Vagina (tissue), 2 donors: ENCODE data around the gene WFDC13. TPM values are rescaled to one million over a fixed set of nuclear protein-coding genes. Genes with fewer than 3 reads are reported as not detected.

ENCODE experiments used
- DNase-seq, 2 donors: peaks; one replicate each; pipeline ENCODE4 v3.0.0-alpha.2; 2017; ENCODE audit errors: extremely low spot score in 2 of 2
- H3K27ac ChIP-seq: fragments of 200-600 bp; sonication (generic); one replicate; pipeline ENCODE4 v1.5.1; 2019
- H3K27me3 ChIP-seq: fragments of 200-600 bp; sonication (generic); one replicate; pipeline ENCODE4 v1.5.1; 2019
- H3K36me3 ChIP-seq, 2 donors: fragments of 200-600 bp; sonication (generic); one replicate each; pipeline ENCODE4 v1.5.1; 2017 to 2019
- H3K4me1 ChIP-seq: fragments of 200-600 bp; sonication (generic); one replicate; pipeline ENCODE4 v1.5.1; 2019
- H3K4me3 ChIP-seq, 2 donors: fragments of 200-600 bp; sonication (generic); 1 replicate in 1 of 2; 2 replicates in 1 of 2; pipeline ENCODE4 v1.5.1; 2016 to 2019
- H3K9me3 ChIP-seq: fragments of 200-600 bp; sonication (generic); one replicate; pipeline ENCODE4 v1.5.1; 2019
- CTCF ChIP-seq, 3 experiments: fragments of 450-650 bp in 2 of 3; fragments of 200-600 bp in 1 of 3; sonication (generic) in 1 of 3; IDR thresholded peaks; one replicate each; pipeline ENCODE4 v1.5.1; 2017 to 2019; ENCODE audit warnings: antibody characterized with exemption in 3 of 3, mild to moderate bottlenecking in 2 of 3, moderate library complexity in 2 of 3
- POLR2A ChIP-seq, 2 donors: fragments of 450-650 bp; IDR thresholded peaks; one replicate each; pipeline ENCODE4 v1.6.1; 2017; ENCODE audit warnings: antibody characterized with exemption in 2 of 2, mild to moderate bottlenecking in 2 of 2, moderate library complexity in 2 of 2
- POLR2AphosphoS5 ChIP-seq, 2 donors: sonication (generic); formaldehyde crosslinking; IDR thresholded peaks; one replicate each; pipeline ENCODE4 v1.9.0; 2017; ENCODE audit warnings: antibody characterized with exemption in 2 of 2, mild to moderate bottlenecking in 2 of 2, low read depth in 1 of 2; ENCODE audit not compliant: insufficient read depth in 1 of 2
- intact Hi-C: fragments of 100-400 bp; cut with DNase I; formaldehyde crosslinking; loops from one replicate; pipeline ENCODE4 v1.15.1; 2023
- total RNA-seq: library from RNA; depleted of rRNA; stranded (reverse); fragments of >200 nt; gene quantifications from one replicate; pipeline ENCODE4 v1.2.3, GENCODE V29; 2016

WFDC13 gene
- total RNA-seq, 1 donor from 2014 or later = not detected

- H3K36me3 ChIP-seq = no peaks in the 10 kb centered on the region
- DNase-seq = no peak
These were observed 23.3 kb downstream of the WFDC13 start for GRCh38 chr20:45725134-45725533.

GRCh38 chr20:45727044-45727443 is 25.2 kb downstream of the WFDC13 start:
- Histone ChIP-seq H3K27ac (no peak overlapping the region), H3K4me3 (no peak overlapping the region), H3K36me3 (no peaks in the 10 kb centered on the region), H3K4me1 (no peaks in the 10 kb centered on the region), H3K9me3 (no peaks in the 10 kb centered on the region), H3K27me3 (no peaks in the 10 kb centered on the region)
- intact Hi-C loops = no loop called here
- TF ChIP-seq POLR2A (IDR thresholded peaks at IDR 0.05) (no peak), POLR2AphosphoS5 (IDR thresholded peaks at IDR 0.05; ENCODE audit: insufficient read depth in 1 of 2, low read depth in 1 of 2) (no peak), CTCF (IDR thresholded peaks at IDR 0.05) (no peak)
- no peak for DNase-seq

More at GRCh38 chr20:45725134-45725533, 23.3 kb downstream of the WFDC13 start:
- TF ChIP-seq POLR2AphosphoS5 (IDR thresholded peaks at IDR 0.05; ENCODE audit: insufficient read depth in 1 of 2, low read depth in 1 of 2) = no peak
- no peak for TF ChIP-seq CTCF (IDR thresholded peaks at IDR 0.05)
- no peak for TF ChIP-seq POLR2A (IDR thresholded peaks at IDR 0.05)
- H3K4me3 ChIP-seq = no peak overlapping the region
- no peaks in the 10 kb centered on the region for H3K9me3 ChIP-seq
- intact Hi-C loops = no loop called here
- H3K27me3 ChIP-seq = no peaks in the 10 kb centered on the region
- no peaks in the 10 kb centered on the region for H3K4me1 ChIP-seq
- H3K27ac ChIP-seq = no peak overlapping the region

GRCh38 chr20:45732199-45732598 is 30.4 kb downstream of the WFDC13 start:
- TF ChIP-seq POLR2A (IDR thresholded peaks at IDR 0.05) (no peak), CTCF (IDR thresholded peaks at IDR 0.05) (no peak), POLR2AphosphoS5 (IDR thresholded peaks at IDR 0.05; ENCODE audit: insufficient read depth in 1 of 2, low read depth in 1 of 2) (no peak)

GRCh38 chr20:45735552-45735951 is 33.7 kb downstream of the WFDC13 start:
- Histone ChIP-seq H3K4me3 (no peak overlapping the region), H3K36me3 (no peaks in the 10 kb centered on the region), H3K9me3 (no peaks in the 10 kb centered on the region), H3K27me3 (no peaks in the 10 kb centered on the region), H3K27ac (no peak overlapping the region), H3K4me1 (no peaks in the 10 kb centered on the region)
- intact Hi-C loops = no loop called here
- TF ChIP-seq CTCF (IDR thresholded peaks at IDR 0.05) = no peak
- no peak for TF ChIP-seq POLR2A (IDR thresholded peaks at IDR 0.05)
- TF ChIP-seq POLR2AphosphoS5 (IDR thresholded peaks at IDR 0.05; ENCODE audit: insufficient read depth in 1 of 2, low read depth in 1 of 2) = no peak
- no peak for DNase-seq

More at GRCh38 chr20:45732199-45732598, 30.4 kb downstream of the WFDC13 start:
- H3K36me3 ChIP-seq = no peaks in the 10 kb centered on the region
- H3K27me3 ChIP-seq = no peaks in the 10 kb centered on the region
- no peak overlapping the region for H3K27ac ChIP-seq
- H3K4me3 ChIP-seq = no peak overlapping the region
- no peaks in the 10 kb centered on the region for H3K4me1 ChIP-seq
- no peaks in the 10 kb centered on the region for H3K9me3 ChIP-seq
- no peak for DNase-seq
- intact Hi-C loops = no loop called here

GRCh38 chr20:45735988-45736387 is 34.1 kb downstream of the WFDC13 start:
- Histone ChIP-seq H3K4me3 (no peak overlapping the region), H3K36me3 (no peaks in the 10 kb centered on the region), H3K4me1 (no peaks in the 10 kb centered on the region), H3K27ac (no peak overlapping the region), H3K27me3 (no peaks in the 10 kb centered on the region), H3K9me3 (no peaks in the 10 kb centered on the region)
- TF ChIP-seq POLR2A (IDR thresholded peaks at IDR 0.05) = no peak
- no peak for TF ChIP-seq CTCF (IDR thresholded peaks at IDR 0.05)
- TF ChIP-seq POLR2AphosphoS5 (IDR thresholded peaks at IDR 0.05; ENCODE audit: insufficient read depth in 1 of 2, low read depth in 1 of 2) = no peak
- DNase-seq = no peak
- intact Hi-C loops = no loop called here
